ENCODE data around the gene AFF3. TPM values are rescaled to one million over a fixed set of nuclear protein-coding genes. Genes with fewer than 3 reads are reported as not detected.
"Not testable (repeated sequence)": the region's sequence is repeated elsewhere in the genome, so short reads cannot be mapped to it uniquely, and the experiment has no call there.

Gene AFF3
- total RNA-seq, 2 donors from 2014 or later = 4.7 to 10.6 TPM

GRCh38 chr2:99504844-99505584 lies 637.4 kb downstream of the AFF3 start:
- ATAC-seq (no peak), DNase-seq (no peak)
- intact Hi-C loops (cut with DNase I, micrococcal nuclease) = no loop called here

GRCh38 chr2:99503662-99504416 lies 638.6 kb downstream of the AFF3 start:
- DNase-seq; intact Hi-C loops (cut with DNase I, micrococcal nuclease): not testable (repeated sequence)
- peak; percentile 67 for ATAC-seq

GRCh38 chr2:99496021-99496420 lies 646.4 kb downstream of the AFF3 start:
- ATAC-seq = peak; percentile 71
- intact Hi-C loops (cut with DNase I, micrococcal nuclease) = no loop called here

More at GRCh38 chr2:99496021-99496420, 646.4 kb downstream of the AFF3 start:
- DNase-seq = no peak

Other genes with a start within 250 kb of the AFF3 start
- 1 to 10 TPM in 1 of 2 donors, under 1 TPM in 1; 0.21 to 1.6 TPM for gene LONRF2, start 179.9 kb upstream of the AFF3 start, total RNA-seq

All from left colon (tissue), 2 donors.